ENCODE results near the gene IZUMO1R.

- TF ChIP-seq, protein P1, sequence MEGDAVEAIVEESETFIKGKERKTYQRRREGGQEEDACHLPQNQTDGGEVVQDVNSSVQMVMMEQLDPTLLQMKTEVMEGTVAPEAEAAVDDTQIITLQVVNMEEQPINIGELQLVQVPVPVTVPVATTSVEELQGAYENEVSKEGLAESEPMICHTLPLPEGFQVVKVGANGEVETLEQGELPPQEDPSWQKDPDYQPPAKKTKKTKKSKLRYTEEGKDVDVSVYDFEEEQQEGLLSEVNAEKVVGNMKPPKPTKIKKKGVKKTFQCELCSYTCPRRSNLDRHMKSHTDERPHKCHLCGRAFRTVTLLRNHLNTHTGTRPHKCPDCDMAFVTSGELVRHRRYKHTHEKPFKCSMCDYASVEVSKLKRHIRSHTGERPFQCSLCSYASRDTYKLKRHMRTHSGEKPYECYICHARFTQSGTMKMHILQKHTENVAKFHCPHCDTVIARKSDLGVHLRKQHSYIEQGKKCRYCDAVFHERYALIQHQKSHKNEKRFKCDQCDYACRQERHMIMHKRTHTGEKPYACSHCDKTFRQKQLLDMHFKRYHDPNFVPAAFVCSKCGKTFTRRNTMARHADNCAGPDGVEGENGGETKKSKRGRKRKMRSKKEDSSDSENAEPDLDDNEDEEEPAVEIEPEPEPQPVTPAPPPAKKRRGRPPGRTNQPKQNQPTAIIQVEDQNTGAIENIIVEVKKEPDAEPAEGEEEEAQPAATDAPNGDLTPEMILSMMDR (IDR thresholded peaks at IDR 0.05), result no peak
- no peak for TF ChIP-seq EZH2phosphoT487 (IDR thresholded peaks at IDR 0.05)
Measured at GRCh38 chr11:94343495-94343894, 39.1 kb downstream of the IZUMO1R start.
